GM18505 (cell line): Measurements from ENCODE around the gene TMIGD1.
A peak's percentile ranks its signal among the peaks of the same experiment; 100 is the strongest.

Source experiments
- ATAC-seq: cut with Tn5 transposase; IDR thresholded peaks from one replicate; pipeline ENCODE4 v1.9.1; 2021; ENCODE audit not compliant: unreplicated experiment
- POLR2A ChIP-seq: IDR thresholded peaks from 4 replicates; pipeline ENCODE4 v1.6.1; 2011; ENCODE audit warnings: borderline replicate concordance; ENCODE audit not compliant: insufficient read depth, insufficient read length; ENCODE audit errors: extremely low read depth

TMIGD1 gene

GRCh38 chr17:30292286-30292858 is 41.5 kb downstream of the TMIGD1 start:
- peak; percentile 22 for ATAC-seq
- no peak for TF ChIP-seq POLR2A

DNA sequence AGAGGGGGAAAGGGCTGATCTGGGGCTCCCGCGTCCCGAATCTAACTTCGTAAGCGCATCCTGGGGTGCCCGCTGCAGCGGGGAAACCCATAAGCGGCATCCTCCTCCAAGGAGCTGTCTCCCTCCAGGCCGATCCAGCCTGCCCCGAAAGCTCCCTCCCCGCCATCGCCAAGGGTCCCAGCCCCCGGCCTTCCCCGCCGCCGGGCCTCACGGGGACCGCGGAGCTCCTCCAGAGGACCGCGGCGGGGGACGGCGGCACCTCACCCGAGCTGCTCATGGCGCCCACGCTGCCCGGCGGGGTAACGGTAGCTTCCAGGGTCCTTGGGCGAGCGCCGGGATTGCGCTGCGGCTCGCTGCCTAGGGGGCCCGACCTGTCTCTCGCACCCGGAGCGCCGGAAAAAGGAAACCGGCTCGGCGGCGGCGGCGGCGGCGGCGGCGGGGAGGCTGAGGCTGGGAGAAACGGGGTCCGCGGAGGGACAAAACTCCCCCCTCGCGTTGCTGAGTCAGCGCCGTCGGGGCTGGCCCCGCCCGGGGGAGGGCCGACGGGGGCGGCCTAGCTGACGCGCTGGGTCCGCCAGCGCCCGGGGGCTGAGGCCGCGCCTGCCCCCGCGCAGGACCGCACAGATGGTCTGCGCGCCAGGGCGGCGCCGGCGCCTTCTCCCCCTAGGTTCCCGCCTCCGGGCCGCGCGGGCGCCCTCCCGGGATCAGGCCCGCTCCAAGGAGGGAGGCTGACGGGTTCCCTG is 42.1 kb downstream of the TMIGD1 start, which contains the start of gene BLMH:
TSS of gene BLMH (minus strand) at position 402 of the 743 bp plus-strand sequence. CDS start at position 277, 125 bp downstream.
- peak; percentile 72 for ATAC-seq
- TF ChIP-seq POLR2A = peak; percentile 87

- no peak for TF ChIP-seq POLR2A
- no peak for ATAC-seq
Measured at GRCh38 chr17:30290696-30291542, 42.9 kb downstream of the TMIGD1 start.

DNA sequence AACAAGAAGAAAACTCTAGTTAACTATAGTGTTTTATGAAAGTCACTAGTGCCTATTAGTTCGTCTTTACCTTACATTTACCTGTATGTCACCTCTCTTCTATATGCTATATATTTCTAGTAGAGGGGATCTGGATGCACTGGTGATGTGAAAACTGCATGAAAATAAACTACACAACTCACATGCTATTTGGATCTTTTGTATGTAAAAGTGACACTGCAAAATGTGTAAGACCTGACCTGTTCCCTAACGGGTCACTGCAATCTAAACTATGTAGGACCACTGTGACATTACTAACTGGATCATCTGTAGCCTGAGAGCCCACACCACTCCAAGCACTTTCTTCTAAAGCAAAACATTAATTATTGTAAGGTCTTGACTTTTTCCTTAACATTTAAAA is 43.8 kb downstream of the TMIGD1 start:
- TF ChIP-seq POLR2A = no peak
- no peak for ATAC-seq

DNA sequence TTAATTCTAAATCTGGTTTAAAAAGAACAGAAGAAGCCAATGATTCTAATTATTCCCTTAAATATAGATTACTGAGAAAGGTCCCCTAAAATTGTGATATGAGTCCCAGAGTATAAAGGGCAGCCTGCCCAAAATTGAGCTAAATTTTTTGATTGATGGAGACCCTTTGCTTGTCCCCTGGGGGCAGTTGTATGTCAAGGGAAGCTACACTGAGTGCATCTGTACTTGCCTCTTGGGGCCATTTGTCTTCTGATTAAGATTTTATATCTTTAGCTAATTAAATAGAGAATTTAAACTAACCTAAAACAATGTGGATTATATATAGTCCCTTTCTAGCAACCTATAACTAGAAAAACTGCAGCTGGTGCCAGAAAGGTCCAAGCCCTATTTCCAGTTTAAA is 54.7 kb downstream of the TMIGD1 start:
- no peak for TF ChIP-seq POLR2A
- ATAC-seq = no peak

- ATAC-seq = no peak
- TF ChIP-seq POLR2A = no peak
Measured at GRCh38 chr17:30278032-30278431, 55.8 kb downstream of the TMIGD1 start.

DNA sequence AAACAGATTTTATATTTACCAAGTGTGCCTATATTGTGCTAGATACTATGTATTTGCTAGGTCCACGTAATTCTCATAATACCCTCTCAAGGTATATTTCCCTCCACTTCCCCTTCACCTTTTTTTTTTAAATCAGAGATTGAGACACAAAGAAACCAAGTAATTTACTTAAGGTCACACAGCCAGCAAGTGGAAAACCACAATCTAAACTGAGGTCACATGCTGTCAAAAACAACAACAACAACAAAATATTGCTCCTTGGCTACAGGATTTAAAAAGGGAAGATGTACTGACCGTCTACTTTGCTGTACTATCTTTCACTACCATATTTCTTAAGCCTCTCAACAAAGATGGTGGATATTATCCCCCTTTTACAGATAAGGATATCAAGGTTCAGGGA is 57.9 kb downstream of the TMIGD1 start:
- no peak for TF ChIP-seq POLR2A
- ATAC-seq = no peak

GRCh38 chr17:30274887-30275286 is 59.0 kb downstream of the TMIGD1 start:
- ATAC-seq = no peak
- no peak for TF ChIP-seq POLR2A

DNA sequence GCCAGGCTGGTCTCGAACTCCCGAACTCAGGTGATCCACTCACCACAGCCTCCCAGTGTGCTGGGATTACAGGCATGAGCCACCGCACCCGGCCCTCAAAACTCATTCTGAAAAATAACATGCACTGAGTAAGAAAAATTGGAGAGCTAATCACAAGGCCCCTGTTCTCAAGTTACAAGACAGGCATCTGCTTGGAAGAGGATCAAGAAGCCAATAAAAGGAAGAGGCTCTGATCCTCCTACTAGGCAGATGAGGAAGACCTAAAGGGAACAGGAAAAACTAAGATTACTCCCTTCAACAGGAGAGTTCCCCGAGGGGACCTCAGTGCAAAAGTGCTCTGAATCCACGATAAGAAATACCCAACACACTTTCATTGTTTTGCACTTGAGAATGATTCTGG is 60.5 kb downstream of the TMIGD1 start:
- no peak for ATAC-seq
- TF ChIP-seq POLR2A = no peak

DNA sequence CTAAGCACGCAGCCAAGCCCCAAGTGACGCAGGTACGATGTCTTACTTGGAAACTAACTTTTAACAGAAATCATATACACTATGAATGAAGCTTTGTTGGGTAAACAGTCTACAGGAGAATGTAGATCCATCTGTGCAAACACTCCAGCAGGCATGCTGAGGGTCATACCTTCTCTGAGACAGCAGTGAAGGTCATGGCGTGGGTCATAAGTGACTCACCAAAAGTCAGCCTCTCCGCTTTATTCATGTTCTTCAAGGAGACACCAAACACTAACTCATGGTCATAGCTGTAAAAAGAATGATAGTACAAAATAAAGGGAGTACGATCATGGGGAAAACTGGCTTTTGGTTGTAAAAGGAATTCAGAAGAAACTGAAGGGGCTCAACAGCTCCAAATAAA is 62.8 kb downstream of the TMIGD1 start:
- TF ChIP-seq POLR2A = no peak
- ATAC-seq = no peak

- no peak for TF ChIP-seq POLR2A
- ATAC-seq = no peak
Measured at GRCh38 chr17:30267625-30268024, 66.2 kb downstream of the TMIGD1 start.
